IPS-11a (cell line): ENCODE measurements around the gene IL4R.

Source experiments
- H3K4me3 ChIP-seq: one replicate; pipeline ENCODE4 v1.5.1; 2013; ENCODE audit warnings: low read depth, low read length, control low read depth

Gene IL4R

GRCh38 chr16:27314161-27314723 lies 468 bp downstream of the IL4R start:
- peak overlapping the region; percentile 65 for H3K4me3 ChIP-seq

DNA sequence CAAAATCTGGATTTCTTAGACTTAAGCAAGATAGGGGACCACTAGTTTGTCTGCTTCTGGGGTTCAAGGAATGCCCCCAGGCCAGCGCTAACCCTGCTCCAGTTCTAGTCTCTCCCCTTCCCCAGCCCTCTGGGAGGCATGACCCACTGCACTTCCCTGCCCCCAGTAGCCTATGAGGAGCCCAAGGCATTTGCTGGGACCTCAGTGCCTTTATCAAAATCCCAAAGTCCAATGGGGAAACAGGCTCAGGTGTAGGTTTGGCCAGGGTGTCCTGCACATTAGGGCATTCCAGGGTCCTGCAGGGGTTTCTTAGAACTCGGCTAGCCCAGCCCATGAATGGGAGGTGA lies 1.2 kb downstream of the IL4R start:
- no peak overlapping the region for H3K4me3 ChIP-seq

DNA sequence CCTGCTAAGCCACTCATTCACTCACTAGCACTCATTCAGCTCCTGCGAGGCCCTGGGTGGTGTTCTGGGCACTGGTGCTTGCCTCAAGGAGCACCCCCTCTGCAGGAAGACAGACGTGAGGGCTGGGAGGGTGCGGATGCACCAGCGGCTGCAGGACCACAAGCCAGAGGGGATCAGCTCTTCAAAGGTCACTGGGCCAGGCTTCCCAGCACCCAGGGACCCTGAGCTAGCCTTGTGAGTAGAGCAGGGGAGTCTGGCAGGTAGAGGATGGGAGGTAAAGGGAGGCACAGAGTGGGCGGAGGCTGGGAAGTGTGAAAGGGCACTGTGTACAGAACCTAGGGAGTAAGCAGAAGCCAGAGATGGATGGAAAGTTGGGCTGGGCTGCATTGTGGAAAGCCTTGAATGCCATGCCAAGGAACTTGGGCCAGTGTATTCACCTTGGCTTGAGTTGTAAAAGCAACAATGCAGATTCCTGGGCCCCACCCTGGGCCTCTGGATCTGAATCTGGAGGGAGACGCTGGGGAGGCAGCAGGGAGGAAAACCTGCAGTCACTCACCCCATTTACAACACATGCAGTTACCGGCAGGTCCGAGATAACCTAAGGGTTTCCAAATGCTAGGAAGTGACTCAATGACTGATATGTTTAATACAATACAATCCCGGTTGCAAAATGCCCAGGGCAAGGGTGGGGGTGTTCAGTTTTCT lies 1.7 kb downstream of the IL4R start:
- no peak overlapping the region for H3K4me3 ChIP-seq

DNA sequence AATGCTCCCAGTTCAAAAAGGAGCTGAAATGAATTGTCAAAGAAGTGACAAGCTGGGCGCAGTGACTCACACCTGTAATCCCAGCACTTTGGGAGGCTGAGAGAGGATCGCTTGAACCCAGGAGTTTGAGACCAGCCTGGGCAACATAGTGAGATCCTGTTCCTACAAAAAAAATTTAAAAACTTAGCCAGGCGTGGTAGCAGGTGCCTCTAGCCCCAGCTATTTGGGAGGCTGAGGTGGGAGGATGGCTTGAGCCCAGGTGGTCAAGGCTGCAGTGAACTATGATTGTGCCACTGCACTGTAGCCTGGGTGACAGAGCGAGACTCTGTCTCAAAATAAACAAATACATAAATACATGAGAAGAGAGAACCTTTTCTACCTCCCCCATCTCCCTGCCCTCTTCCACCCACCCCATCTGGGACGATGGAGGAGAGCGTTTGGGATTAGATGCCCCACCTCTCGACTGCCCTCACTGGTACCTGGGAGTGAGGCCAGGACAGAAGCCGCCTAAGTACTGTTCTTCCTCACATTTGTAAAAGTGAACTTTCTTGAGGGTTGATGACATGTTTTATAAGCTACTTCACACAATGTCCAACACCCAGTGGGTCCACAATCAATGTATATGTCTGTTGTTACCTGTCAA lies 2.4 kb downstream of the IL4R start:
- H3K4me3 ChIP-seq: no peak overlapping the region

DNA sequence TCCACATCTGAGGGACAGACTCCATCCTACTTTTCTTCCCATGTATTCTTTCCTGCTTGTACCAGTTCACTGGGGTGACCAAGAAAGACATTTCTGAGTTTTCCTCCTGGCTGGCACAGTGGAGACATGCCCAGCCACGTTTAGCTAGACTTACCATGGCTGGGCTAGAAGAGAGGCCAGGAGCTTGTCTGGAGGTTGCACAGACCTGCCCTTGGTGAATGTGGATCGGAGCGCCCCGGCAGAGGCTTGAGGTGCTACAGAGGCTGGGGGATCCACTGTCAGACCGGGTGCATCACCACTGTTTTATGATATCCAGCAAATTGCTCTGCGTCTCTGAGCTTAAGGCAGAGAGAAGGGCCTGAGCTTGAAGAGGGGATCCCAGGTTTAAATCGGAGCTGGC lies 3.5 kb downstream of the IL4R start:
- no peak overlapping the region for H3K4me3 ChIP-seq

DNA sequence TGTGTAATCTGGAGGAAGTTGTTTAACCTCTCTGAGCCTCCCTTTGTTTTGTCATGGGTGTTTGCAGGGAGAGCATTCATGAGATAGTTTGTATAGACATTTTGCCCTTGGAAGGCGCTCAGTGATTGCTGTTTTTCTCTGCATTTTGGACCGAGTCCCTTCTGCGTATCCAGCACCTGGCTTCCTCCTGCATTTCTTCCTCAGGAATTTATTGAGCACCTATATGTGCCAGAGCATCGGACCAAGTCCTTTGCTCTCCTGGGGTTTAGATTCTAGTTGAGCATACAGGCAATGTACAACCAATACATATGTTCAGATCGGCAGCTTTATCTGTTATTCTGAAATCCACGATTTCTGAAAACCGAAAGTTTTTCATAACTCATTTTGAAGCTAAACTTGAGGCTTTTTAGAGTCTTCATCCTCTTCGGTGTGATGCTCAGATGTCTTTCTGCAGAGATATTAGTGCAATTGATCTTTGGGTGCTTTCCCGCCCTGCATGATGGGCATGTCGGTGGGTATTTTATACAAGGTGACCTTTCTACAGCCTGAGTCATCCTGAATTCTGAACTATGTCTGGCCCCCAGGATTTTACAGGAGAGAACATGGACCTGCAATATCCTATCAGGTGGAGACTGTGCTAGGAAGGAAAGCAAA lies 4.1 kb downstream of the IL4R start:
- H3K4me3 ChIP-seq: no peak overlapping the region

- no peak overlapping the region for H3K4me3 ChIP-seq
Observed at GRCh38 chr16:27318392-27319256, 4.8 kb downstream of the IL4R start.

DNA sequence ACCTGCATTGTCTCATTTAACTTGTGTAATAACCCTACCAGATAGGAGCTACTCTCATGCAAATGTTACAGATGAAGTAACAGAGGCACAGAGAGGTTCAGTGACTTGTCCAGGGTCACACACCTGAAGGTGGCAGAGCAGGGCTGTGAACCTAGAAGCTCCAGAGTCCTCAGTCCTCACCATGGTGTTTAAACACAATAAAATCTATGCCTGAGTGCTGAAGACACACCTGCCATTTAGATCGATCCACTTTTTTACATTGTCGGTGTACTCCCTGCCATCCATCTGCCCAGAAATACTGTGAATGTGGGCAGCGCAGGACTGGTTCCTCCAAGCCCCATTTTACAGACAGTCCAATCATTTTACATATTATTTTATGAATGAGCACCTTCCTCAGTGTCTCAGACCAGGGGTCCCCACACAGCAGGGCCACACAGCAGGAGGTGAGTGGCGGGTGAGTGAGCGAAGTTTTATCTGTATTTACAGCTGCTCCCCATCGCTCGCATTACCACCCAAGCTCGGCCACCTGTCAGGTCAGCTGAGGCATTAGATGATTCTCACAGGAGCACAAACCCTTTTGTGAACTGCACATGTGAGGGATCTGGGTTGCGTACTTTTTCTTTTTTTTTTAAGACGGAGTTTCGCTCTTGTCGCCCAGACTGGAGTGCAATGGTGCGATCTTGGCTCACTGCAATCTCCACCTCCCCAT lies 5.6 kb downstream of the IL4R start:
- H3K4me3 ChIP-seq: no peak overlapping the region

- H3K4me3 ChIP-seq: no peak overlapping the region
Observed at GRCh38 chr16:27320261-27321012, 6.7 kb downstream of the IL4R start.

DNA sequence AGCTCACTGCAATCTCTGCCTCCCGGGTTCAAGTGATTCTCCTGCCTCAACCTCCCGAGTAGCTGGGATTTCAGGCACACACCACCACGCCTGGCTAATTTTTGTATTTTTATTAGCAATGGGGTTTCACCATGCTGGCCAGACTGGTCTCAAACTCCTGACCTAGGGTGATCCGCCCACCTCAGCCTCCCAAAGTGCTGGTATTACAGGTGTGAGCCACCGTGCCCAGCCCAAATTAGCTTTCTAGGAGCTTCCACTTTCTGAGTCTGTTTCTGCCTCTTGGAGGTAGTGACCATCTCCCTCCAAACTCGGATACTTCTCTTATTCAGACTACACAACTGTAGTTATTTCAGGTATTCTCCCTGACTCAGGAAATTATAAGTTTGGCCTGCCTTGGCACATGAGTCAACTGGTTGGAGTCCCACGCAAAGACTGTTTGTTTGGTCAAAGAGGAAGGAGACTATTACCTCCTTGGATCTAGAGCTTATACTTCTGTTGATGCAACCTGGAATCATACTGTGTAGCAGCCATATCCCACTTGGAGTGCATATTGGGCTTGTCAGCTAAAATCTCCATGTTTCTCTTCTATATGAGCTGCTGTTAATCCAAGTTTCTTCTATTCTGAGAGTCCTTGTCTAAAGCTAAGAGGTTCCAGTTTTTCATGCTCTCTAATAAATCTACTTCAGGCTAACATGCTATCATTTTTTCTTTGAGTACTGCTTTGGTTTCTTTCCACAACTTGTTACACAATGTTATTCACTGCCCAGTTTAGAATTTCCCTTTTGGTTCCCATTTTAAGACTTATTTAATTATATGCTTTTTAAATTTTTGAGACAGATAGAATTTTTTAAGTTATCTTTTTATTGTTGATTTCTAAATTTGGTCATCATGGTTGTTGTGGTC lies 7.5 kb downstream of the IL4R start:
- H3K4me3 ChIP-seq: no peak overlapping the region

DNA sequence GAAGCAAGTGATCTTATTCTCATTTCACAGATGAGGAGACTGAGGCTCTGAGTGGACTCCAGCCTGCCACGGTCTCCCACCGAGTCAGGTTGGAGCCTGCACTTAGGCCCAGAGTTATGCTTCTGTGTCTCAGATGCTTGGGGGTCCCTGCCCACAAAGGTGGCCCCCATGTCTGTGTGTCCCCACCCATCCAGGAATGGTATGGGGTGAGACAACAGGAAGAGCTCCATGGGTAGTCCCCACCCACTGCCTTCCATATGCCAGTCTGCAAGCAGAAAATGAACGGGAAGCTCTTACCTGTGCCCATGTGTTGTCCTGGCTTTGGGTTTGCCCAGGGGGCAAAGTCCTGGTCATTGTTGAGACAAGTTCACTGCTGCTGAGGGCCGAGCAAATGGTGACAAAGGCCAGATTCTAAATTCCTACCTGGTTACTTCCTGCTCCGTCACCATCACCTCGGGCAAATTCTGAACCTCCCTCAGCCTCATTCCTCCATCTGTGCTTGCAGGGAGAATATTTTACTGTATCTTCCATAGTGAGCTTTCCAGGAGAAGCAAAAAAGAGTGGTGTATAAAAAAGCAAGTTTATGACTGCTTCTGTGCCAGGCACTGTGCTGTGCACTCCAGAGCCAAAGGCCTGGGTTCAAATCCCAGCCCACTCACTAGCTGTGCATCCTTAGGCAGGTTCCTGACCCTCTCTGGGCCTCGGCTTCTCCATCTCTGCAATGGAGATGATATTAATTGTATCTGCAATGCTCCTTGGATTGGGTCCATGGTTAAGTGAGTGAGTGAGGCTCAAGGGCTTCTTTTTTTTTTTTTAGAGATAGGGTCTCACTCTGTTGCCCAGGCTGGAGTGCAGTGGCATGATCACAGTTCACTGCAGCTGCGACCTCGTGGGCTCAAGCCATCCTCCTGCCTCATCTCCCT lies 9.3 kb downstream of the IL4R start:
- H3K4me3 ChIP-seq: no peak overlapping the region

DNA sequence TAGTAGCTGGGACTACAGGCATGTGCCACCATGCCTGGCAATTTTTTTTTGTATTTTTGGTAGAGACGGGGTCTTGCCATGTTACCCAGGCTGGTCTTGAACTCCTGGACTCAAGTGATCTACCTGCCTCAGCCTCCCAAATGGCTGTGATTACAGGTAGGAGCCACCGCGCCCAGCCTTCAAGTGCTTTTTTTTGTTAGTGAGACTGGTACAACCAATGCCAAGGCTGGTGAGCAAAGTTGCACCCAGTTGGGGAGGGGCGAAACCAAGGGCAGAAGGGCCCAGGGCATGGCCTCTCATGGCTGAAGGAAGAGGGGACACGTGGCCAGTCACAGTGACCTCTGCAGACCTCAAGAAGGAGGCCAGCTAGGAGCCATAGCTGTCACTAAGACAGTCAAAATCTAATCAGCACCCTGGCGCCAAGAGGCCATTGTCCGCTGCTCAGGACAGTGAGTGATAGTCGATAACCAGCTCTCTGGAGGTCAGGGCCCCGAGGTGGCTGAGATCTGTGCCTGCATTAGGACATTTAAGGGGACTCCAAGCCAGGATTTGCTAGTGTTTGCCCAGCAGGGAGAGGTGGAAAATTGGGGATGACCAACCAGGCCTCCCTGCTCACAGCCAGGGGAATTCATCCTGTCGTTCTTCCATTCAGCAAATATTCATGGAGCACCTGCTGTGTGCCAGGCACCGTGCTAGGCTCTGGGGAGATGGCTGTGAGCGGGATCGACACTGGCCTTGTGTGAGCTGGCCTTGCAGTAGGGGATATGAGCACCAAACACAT lies 10.2 kb downstream of the IL4R start:
- no peak overlapping the region for H3K4me3 ChIP-seq

DNA sequence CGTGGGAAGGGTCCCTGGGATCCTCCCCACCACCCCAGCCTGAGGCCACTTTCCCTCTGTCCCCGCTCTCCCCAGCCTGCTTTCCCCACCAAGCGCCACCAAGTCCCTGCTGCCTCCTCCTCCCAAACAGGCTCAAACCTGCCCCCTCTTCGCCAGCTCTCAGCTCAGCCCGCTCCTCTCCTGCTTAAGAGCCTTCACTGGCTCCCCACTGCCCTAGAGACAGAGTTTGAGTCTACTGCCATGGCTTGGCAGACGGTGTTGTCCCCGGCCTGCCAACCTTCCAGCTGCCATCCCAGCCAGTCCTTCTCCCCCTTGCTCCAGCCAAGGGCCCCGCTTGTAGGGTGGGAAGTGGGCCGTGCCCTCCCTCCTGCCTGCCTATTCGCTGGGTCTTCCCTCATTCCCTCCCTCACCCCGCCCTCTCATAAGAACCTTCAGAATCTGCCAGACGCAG lies 11.1 kb downstream of the IL4R start:
- H3K4me3 ChIP-seq: no peak overlapping the region

DNA sequence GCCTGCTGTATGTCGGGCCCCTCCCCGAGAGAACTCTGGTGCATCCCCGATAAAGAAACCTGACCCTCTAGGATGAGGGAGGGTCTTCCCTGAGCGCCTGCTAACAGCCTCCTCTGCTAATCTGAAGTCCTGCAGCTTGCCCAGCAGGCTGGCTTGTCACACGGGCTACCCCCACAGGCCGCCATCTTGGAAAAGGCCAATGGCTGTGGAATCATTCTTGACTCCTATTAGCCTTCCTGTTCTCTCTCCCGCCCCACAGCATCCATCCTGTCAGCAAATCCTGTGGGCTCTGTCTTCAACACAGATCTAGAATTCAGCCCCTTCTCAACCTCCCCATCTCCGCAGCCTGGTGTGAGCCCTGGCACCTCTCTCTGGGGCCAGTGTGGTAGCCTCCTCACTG lies 12.0 kb downstream of the IL4R start:
- H3K4me3 ChIP-seq: no peak overlapping the region

DNA sequence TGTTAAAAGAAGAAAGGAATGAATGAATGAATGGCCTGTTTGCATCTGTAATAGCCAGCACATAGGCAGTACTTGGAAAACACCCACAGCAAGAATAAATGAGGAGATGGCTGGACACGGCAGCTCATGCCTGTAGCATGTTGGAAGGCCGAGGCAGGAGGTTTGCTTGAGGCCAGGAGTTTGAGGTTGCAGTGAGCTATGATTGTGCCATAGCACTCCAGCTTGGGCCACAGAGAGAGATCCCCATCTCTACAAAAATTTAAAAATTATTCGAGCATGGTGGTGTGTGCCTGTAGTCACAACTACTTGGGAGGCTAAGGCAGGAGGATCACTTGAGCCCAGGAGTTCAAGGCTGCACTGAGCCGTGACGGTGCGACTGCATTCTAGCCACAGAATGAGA lies 12.5 kb downstream of the IL4R start:
- H3K4me3 ChIP-seq: no peak overlapping the region

GRCh38 chr16:27326738-27327585 lies 13.2 kb downstream of the IL4R start:
- H3K4me3 ChIP-seq: no peak overlapping the region
